CD4-positive, alpha-beta T cell treated with Interleukin-17A for 4 hours (primary cell): ENCODE results near the gene PRKG1.
"Not testable (repeated sequence)": the region's sequence is repeated elsewhere in the genome, so short reads cannot be mapped to it uniquely, and the experiment has no call there.

ENCODE experiments used
- DNase-seq: peaks from one replicate; pipeline ENCODE4 v3.0.0-alpha.2; 2020; ENCODE audit warnings: mixed read lengths

The PRKG1 gene

GRCh38 chr10:51544933-51545332, 470.6 kb downstream of the PRKG1 start:
- DNase-seq: no peak

DNA sequence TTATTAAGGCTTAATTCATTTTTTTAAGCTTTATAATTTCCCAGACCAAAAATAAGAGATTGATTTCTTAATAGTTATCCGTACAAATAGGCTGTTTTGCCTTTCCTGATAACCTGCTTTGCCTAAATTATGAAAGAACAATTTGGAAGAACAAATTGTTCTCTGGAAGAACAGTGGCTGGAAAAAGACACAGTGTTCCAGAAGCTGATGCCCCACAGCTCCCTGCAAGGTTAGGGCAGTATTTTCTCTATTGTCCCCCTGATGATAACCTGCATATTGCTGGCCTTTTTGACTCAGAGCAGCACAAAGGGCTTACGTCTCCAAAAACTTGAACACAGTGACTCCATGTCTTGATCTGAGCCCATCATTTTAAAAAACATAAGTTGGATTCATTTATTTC, 473.7 kb downstream of the PRKG1 start:
- DNase-seq: no peak

- no peak for DNase-seq
Measured at GRCh38 chr10:51552879-51553278, 478.6 kb downstream of the PRKG1 start.

- DNase-seq: no peak
Measured at GRCh38 chr10:51564896-51565510, 490.7 kb downstream of the PRKG1 start.

- no peak for DNase-seq
Measured at GRCh38 chr10:51567271-51567670, 493.0 kb downstream of the PRKG1 start.

DNA sequence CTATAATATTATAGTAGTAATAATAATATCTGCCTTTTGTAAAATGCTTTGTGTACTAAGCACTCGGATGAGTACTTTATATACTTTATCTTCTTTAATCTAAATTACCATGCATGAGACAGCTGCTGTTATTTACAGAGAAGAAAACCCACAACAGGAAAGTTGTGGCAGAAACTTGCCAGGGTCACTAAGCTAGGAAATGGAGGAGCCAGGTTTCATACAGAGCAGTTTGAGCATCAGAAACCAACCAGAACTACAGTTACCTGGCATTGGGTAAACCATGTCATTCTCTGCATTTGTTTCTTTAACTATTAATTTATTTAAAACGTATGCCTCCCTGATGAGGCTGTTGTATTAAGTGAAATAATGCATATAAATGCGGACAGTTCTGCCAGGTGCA, 495.2 kb downstream of the PRKG1 start:
- no peak for DNase-seq

DNA sequence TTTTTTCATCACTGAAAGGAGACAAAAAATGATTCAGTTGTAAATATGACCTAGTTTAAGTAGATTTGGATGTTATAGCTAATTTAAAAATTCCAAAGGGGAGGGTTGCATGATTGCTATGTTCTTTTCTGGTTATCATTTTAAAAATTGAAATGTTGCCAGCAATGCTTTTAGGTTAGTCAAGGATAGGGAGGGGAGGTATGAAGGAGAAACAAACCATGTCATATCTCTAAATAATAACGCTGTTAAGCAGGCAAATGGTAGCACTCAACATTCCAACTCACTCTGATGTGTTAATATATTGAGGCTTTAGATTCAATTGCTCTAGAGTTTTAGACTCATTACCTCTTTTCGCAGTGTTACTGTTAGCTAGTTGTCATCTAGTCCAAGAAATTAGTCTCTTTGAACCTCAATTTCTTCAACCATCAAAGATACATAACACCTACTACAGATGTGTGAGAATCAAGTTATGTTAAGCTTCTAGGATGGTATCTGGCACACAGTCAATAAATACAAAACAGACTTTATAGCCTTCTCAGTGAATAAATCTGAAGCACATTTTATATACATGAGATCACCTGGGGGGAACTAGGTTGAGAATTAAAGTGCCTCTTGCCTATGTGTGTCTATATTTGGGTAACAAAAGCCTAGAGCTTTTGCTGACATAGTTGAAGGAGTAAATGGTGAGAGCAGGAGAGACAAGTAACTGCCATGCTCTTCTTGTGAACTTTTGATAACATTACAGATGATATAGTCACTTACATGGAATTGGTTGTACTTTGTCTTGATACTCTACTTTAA, 500.2 kb downstream of the PRKG1 start:
- no peak for DNase-seq

DNA sequence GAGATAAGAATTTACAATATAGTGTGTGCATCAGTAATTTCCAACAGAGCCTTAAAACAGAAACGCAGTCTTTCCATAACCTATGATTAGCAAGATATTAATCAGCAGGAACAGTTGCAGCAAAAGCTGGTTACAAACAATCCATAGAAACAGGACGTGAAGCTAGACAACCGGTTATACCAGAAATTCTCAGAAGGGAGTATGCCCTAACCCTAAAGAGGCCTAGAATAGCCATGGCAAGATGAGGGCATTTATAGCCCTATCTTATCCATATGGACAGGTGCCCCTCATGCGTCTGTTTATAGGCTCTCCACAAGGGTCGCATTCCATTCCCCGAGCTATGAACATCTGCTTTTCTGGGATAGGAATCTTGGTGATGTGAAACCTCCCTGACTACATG, 506.9 kb downstream of the PRKG1 start:
- not testable (repeated sequence) for DNase-seq

GRCh38 chr10:51583976-51584375, 509.7 kb downstream of the PRKG1 start:
- no peak for DNase-seq

GRCh38 chr10:51585742-51586141, 511.5 kb downstream of the PRKG1 start:
- DNase-seq: no peak

DNA sequence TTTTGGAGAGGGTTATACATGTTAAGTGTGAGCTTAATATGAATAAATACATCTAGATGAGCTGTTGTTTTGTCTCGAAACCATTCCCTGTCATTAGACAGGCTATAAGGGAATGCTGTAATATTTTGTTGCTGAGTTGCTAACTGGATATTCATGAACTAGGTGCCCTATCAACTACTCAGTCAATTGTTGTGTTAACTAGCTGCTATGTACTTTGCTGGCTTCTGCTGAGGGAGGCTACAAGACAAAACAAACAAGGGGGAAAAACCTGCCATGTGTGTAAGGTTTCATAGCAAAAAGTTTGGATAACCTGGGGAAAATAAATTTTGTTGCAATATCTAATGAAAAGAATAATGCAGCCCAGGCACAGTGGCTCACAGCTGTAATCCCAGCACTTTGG, 514.7 kb downstream of the PRKG1 start:
- no peak for DNase-seq

DNA sequence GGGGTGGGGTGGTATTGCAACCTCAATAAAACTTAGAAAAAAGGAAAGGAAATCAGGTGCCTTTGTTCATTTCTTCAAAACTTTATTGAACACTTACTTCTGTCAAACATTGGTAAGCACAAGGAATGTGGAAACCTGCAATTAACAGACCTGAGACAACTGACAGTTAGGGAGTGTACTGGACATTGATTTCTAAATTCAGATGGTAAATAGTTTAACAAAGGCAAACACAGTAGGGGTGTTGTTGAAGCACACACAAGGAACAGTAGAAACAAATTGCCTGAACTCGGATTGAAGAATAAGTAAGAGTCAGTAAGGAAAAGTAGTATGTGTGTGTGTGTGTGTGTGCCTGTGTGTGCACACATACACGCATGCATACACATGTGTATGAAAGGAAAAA, 516.5 kb downstream of the PRKG1 start:
- DNase-seq: no peak

DNA sequence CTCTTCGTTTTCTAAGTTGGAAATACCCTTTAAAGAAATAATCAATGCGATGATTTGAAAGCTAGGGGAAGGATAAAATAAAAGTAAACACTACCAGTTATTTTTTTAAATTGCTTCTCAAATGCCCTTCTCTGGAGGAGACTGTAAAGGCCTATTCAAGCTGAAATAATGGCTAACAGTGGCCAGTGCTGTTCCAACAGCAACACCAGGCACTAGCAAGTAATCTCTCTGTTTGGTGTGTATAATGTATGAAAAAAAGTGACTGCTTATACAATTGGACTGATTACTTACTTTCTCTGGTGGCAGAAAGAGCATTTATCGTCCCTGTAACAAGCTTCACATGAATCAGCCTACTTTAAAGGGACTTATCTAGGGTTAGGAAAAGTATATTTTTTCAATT, 522.4 kb downstream of the PRKG1 start:
- no peak for DNase-seq

DNA sequence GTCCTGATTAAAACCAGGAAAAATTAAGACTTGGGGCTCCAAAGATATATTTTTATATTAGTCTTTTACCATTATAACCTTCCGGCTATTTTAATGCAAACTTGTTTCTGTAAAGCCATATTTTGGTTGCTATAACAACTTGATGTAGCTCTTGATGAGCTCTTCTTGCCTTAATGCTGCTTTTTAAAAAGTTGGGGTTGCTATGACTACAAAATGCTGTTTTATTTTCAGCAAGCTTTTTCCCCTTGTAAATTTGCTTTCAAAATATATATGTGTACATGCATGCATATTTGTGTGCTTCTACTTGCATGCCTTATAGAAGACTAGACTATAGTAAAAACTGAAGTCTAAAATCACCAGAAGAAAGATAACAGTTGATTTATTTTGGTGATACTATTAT, 525.4 kb downstream of the PRKG1 start:
- DNase-seq: no peak

DNA sequence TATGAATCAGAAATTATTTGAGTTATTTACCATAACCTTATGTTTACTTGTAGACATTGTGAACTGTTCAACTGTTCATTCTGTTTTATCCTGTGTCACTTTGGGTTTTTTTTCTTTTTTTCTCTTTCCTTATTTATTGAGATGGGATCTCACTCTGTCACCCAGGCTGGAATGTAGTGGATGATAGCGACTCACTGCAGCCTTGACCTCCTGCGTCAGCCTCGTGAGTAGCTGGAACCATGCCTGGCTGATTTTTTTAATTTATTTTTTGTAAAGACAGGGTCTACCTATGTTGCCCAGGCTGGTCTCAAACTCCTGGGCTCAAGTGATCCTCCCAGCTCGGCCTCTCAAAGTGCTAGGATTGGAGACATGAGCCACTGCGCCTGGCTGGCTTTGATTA, 528.0 kb downstream of the PRKG1 start:
- DNase-seq: no peak

DNA sequence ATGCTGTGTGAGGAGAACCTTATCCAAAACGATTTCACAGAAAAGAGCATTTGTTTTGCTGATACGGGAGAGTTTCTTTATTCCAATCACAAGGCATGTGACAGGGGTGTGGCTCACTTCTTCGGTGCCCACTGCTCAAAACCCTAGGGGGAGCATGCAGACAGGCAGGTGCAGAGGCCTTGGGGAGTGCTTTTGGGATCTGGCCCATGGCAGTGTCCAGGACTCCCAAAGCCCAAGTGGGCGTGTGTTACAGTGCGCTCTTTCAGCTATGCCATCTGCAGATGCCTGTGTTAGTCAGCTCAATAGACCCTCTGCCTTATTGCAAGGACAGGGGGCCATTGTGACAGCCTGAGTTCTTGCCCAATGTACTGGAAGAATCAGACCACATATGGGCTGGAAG, 530.3 kb downstream of the PRKG1 start:
- DNase-seq: no peak

- DNase-seq: no peak
Measured at GRCh38 chr10:51606825-51607462, 532.7 kb downstream of the PRKG1 start.

DNA sequence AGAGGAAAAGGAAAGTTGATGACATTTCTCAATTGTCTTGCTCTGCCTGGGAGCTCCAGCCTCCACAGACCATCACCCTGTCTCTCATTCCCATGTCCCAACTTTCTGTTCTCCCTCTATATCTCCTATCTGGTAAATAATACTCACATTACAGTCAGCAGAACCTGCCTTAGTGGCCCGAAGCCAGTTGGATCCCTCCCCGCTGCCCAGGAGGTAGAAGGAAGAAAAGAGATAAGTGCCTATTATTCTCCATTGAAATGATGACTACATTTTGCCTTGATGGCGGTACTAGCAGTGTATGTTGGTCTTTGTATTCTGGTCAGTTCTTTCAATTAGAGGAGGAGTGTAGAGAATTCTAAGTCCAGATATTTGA, 533.2 kb downstream of the PRKG1 start:
- DNase-seq: no peak

GRCh38 chr10:51608211-51608610, 533.9 kb downstream of the PRKG1 start:
- no peak for DNase-seq

GRCh38 chr10:51615764-51616298, 541.5 kb downstream of the PRKG1 start:
- no peak for DNase-seq

DNA sequence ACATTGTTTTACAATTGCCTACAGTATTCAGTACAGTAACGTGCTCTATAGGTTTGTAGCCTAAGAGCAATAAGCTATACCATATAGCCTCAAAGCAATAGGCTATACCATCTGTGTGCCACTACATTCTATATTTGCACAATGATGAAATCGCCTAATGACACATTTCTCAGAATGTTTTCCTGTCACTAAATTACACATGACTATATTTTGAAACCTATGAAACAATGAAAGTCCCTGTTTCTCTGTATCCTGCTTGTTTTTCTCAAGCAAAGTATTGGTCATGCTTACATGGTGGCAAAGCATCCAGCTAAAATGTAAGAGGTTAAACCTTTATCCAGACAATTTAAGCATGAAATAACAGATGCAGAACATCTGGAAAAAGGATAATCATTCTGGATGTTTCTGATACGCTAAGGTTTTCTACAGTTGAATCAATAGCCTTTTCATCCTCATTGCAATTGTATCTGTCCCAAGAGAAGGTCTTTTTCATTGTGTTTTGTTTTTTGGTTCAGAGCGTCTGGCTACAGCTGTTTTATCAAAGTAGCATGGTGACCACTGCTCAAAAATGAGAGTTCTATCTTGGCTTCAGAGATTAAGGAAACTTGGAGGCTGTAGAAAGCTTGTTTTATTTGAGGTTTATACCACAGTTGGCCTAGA, 543.4 kb downstream of the PRKG1 start:
- DNase-seq: no peak

- DNase-seq: no peak
Measured at GRCh38 chr10:51619365-51619764, 545.1 kb downstream of the PRKG1 start.

GRCh38 chr10:51620131-51620530, 545.8 kb downstream of the PRKG1 start:
- DNase-seq: no peak

DNA sequence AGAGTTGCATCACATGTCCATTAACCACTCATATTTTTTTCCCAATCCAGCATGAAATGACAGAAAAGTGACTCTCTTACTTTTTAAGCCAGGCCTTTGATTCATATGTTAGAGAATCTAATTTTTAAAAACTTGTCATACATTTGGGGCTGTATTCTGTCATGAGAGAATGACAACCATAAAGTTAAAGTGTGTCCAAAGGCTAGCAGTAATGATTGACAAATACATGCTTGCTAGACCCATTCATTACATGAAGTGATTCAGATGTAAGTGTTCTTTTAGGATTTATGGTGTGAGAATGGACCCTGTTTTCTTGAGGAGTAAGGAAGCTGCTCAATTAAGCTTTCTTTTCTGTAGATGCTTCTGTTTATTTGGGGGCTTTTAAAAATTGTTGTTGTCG, 549.7 kb downstream of the PRKG1 start:
- no peak for DNase-seq
